ENCODE results near the gene MRPL55. TPM values are rescaled to one million over a fixed set of nuclear protein-coding genes. Genes with fewer than 3 reads are reported as not detected.
"Not testable (repeated sequence)": the region's sequence is repeated elsewhere in the genome, so short reads cannot be mapped to it uniquely, and the experiment has no call there.

The MRPL55 gene
- total RNA-seq, 2 donors from 2014 or later, result 33.0 to 60.7 TPM

DNA sequence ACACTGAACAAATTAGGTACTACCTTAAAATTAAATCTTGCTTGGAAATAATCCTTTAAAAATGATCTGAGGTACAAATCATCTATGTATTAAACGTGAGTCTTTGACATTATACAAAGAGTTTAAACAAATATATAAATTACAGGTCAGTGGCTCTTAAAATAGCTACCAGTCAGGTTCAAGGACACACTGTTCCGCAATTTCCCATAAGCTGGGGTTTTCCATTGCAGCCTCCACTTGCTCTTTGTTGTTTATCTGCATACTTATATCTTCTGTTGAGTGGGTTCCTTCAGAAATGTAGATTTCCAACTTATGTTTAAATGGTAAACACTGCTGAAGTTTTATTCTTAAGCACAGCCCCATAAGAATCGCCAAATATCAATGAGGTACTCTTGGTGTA lies 5.7 kb upstream of the MRPL55 start:
- Histone ChIP-seq H3K27me3 (no peaks in the 10 kb centered on the region), H3K4me3 (no peak overlapping the region), H3K4me1 (no peaks in the 10 kb centered on the region), H3K9ac (ENCODE audit: low read depth in 2 of 2, low read length in 2 of 2) (no peak overlapping the region), H3K9me3 (no peaks in the 10 kb centered on the region), H3K27ac (no peak overlapping the region), H3K36me3 (no peaks in the 10 kb centered on the region)
- DNase-seq, result no peak
- intact Hi-C loops (cut with DNase I), result no loop called here
- TF ChIP-seq, protein P1, sequence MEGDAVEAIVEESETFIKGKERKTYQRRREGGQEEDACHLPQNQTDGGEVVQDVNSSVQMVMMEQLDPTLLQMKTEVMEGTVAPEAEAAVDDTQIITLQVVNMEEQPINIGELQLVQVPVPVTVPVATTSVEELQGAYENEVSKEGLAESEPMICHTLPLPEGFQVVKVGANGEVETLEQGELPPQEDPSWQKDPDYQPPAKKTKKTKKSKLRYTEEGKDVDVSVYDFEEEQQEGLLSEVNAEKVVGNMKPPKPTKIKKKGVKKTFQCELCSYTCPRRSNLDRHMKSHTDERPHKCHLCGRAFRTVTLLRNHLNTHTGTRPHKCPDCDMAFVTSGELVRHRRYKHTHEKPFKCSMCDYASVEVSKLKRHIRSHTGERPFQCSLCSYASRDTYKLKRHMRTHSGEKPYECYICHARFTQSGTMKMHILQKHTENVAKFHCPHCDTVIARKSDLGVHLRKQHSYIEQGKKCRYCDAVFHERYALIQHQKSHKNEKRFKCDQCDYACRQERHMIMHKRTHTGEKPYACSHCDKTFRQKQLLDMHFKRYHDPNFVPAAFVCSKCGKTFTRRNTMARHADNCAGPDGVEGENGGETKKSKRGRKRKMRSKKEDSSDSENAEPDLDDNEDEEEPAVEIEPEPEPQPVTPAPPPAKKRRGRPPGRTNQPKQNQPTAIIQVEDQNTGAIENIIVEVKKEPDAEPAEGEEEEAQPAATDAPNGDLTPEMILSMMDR (IDR thresholded peaks at IDR 0.05), result no peak

DNA sequence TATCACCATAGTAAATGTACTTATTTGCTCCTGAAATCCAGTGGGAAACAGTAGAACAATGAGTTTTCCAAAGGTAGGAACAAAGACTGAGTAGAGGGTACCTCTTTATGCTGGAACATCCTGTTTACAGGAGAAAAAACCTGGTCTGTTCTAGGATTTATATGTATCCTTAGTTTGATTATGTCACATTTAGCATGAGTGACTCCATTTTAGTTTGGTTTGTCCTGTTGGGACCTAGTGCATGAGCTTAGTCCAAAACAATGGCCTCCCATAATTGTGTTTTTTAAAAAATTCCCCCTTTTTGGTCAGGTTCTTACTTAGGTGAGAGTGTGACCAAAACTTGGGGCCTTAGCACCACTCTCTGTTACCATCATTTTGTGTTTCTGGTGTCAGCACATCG lies 3.5 kb upstream of the MRPL55 start:
- no peaks in the 10 kb centered on the region for H3K9me3 ChIP-seq
- TF ChIP-seq, protein P1 (IDR thresholded peaks at IDR 0.05), result no peak
- intact Hi-C loops (cut with DNase I), result no loop called here
- H3K9ac ChIP-seq (ENCODE audit: low read depth in 2 of 2, low read length in 2 of 2), result no peak overlapping the region
- H3K27ac ChIP-seq, result no peak overlapping the region
- no peaks in the 10 kb centered on the region for H3K36me3 ChIP-seq
- H3K4me1 ChIP-seq, result peaks cover 9% of the 10 kb centered on the region
- DNase-seq, result no peak
- H3K27me3 ChIP-seq, result no peaks in the 10 kb centered on the region
- no peak overlapping the region for H3K4me3 ChIP-seq

DNA sequence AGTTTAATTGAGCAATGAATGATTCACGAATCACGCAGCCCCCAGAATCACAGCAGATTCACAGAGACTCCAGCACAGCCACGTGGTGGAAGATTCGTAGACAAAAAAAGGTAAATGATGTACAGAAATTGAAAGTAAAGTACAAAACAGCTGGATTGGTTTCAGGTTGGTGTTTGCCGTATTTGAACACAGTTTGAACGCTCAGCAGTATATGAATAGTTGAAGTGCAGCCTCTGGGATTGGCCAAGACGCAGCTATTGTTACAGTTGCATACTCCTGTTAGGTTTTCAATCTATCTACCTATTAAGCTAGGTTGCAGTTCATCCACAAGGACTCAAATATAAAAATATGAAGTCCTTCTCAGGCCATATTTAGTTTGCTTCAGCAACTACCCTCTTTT lies 3.1 kb upstream of the MRPL55 start:
- Histone ChIP-seq H3K9ac (ENCODE audit: low read depth in 2 of 2, low read length in 2 of 2) (no peak overlapping the region), H3K4me1 (peaks cover 9% of the 10 kb centered on the region), H3K4me3 (no peak overlapping the region), H3K9me3 (no peaks in the 10 kb centered on the region), H3K27ac (no peak overlapping the region), H3K36me3 (no peaks in the 10 kb centered on the region), H3K27me3 (no peaks in the 10 kb centered on the region)
- no peak for DNase-seq
- intact Hi-C loops (cut with DNase I), result no loop called here
- TF ChIP-seq, protein P1 (IDR thresholded peaks at IDR 0.05), result no peak

DNA sequence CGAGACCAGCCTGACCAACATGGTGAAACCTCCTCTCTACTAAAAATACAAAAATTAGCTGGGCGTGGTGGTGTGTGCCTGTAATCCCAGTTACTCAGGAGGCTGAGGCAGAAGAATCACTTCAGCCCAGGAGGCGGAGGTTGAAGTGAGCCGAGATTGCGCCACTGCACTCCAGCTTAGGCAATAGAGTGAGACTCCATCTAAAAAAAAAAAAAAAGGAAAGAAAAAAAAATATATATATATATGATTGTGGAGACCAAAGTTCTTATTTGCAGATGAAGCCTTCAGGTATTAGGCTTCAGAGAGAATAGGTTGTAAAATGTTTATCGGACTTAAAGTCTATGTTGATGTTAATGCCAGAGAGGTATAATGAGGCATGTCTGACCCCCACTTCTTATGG lies 2.2 kb upstream of the MRPL55 start:
- H3K27me3 ChIP-seq; H3K4me3 ChIP-seq; intact Hi-C loops (cut with DNase I); DNase-seq; H3K9ac ChIP-seq (ENCODE audit: low read depth in 2 of 2, low read length in 2 of 2); H3K9me3 ChIP-seq; H3K4me1 ChIP-seq; H3K36me3 ChIP-seq; H3K27ac ChIP-seq: not testable (repeated sequence)

DNA sequence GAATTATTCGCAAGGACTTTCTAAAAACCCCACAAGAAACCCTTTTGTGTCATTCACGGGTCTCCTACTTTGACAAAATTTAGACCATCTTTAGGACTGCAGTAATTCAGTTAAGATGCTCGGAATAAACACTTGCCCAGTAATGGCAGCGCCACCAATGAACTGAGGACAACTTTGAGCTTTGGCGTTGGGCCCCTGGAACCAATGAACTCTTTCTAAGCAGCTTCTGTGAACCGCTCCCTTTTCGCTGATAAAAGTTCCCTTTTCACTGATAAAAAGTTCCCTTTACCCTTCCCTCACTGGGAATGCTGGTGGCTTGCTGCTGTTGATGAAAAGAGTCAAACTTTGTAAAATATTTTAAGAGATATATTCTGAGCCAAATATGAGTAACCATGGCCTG lies 1.5 kb upstream of the MRPL55 start:
- H3K27me3 ChIP-seq, result no peaks in the 10 kb centered on the region
- H3K9me3 ChIP-seq, result no peaks in the 10 kb centered on the region
- no peak overlapping the region for H3K27ac ChIP-seq
- peak overlapping the region in 1 of 2 donors; percentile 97 for H3K9ac ChIP-seq (ENCODE audit: low read depth in 2 of 2, low read length in 2 of 2)
- H3K36me3 ChIP-seq, result no peaks in the 10 kb centered on the region
- H3K4me3 ChIP-seq, result no peak overlapping the region
- no peak for DNase-seq
- TF ChIP-seq, protein P1 (IDR thresholded peaks at IDR 0.05), result no peak
- H3K4me1 ChIP-seq, result peaks cover 9% of the 10 kb centered on the region
- intact Hi-C loops (cut with DNase I), result no loop called here

DNA sequence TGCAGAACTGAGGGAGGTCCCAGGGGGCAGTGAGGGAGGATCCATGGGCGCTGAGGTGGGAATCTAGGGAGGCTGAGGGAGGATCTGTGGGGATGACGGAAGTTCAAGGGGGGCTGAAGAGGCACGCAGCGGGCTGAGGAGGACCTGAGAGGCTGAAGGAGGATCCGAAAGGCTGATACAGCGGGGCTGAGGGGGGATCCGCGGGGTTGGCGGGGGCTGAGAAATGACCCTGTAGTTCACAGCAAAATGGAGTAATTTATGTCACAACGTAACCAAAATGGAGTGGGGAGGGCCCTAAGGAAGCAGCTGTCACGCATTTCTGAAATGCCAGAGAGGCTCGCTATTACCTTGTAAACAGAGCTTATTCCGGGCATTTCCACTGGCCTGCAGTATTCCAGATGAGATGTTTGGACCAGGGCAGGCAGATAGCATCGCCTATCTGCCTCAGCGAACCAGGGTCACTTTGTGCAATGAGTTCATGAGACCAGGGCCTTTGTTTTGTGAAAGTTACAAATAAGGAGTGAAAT lies 926 bp upstream of the MRPL55 start:
- intact Hi-C loops (cut with DNase I), result no loop called here
- H3K27ac ChIP-seq, result peak overlapping the region; percentile 86
- TF ChIP-seq, protein P1 (IDR thresholded peaks at IDR 0.05), result no peak
- H3K9me3 ChIP-seq, result no peaks in the 10 kb centered on the region
- peak overlapping the region; percentile 97 to 98 for H3K9ac ChIP-seq (ENCODE audit: low read depth in 2 of 2, low read length in 2 of 2)
- peaks cover 9% of the 10 kb centered on the region for H3K4me1 ChIP-seq
- no peaks in the 10 kb centered on the region for H3K27me3 ChIP-seq
- H3K36me3 ChIP-seq, result no peaks in the 10 kb centered on the region
- no peak for DNase-seq
- peak overlapping the region; percentile 99 for H3K4me3 ChIP-seq

Measured in colonic mucosa (tissue), 4 donors.